Activated naive CD8-positive, alpha-beta T cell (primary cell): Measurements from ENCODE around the gene SMOC1.
"Not testable (repeated sequence)": the region's sequence is repeated elsewhere in the genome, so short reads cannot be mapped to it uniquely, and the experiment has no call there.

Experiments
- H3K27ac Mint-ChIP-seq: one replicate; pipeline ENCODE4 v1.8.0; 2021; ENCODE audit warnings: mixed read lengths
- H3K27me3 Mint-ChIP-seq: one replicate; pipeline ENCODE4 v1.8.0; 2021; ENCODE audit warnings: mixed read lengths
- H3K36me3 Mint-ChIP-seq: one replicate; pipeline ENCODE4 v1.8.0; 2021; ENCODE audit warnings: mixed read lengths
- H3K4me1 Mint-ChIP-seq: one replicate; pipeline ENCODE4 v1.8.0; 2021; ENCODE audit warnings: low read depth, mixed read lengths
- H3K4me3 Mint-ChIP-seq: one replicate; pipeline ENCODE4 v1.8.0; 2021; ENCODE audit warnings: mild to moderate bottlenecking, mixed read lengths
- H3K9me3 Mint-ChIP-seq: one replicate; pipeline ENCODE4 v1.8.0; 2021; ENCODE audit warnings: low read depth, mixed read lengths

Gene SMOC1

DNA sequence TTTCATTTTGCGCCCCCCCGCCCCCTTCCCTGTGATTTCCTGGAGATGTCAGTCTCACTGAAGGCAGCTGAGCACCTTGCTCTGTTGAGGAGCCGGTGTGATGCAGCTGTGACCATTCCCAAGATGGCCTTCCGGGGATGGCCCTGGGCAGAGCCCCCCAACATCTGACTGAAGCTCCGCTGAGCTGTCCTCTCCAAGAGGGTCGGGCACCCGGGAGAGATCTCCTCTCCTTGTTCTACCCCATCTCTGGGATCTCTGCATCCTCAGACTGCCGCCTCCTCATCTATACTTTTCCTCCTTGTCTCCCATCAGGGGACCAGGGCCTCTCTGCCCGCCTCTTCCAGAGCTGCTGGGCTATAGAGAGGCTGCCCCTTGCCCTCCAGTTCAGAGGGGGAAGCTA, 965 bp upstream of the SMOC1 start:
- H3K27me3 Mint-ChIP-seq, result peaks cover 25% of the 10 kb centered on the region
- H3K9me3 Mint-ChIP-seq, result no peaks in the 10 kb centered on the region
- peaks cover 1% of the 10 kb centered on the region for H3K4me1 Mint-ChIP-seq
- H3K27ac Mint-ChIP-seq, result no peak overlapping the region
- no peaks in the 10 kb centered on the region for H3K36me3 Mint-ChIP-seq
- H3K4me3 Mint-ChIP-seq, result no peak overlapping the region

DNA sequence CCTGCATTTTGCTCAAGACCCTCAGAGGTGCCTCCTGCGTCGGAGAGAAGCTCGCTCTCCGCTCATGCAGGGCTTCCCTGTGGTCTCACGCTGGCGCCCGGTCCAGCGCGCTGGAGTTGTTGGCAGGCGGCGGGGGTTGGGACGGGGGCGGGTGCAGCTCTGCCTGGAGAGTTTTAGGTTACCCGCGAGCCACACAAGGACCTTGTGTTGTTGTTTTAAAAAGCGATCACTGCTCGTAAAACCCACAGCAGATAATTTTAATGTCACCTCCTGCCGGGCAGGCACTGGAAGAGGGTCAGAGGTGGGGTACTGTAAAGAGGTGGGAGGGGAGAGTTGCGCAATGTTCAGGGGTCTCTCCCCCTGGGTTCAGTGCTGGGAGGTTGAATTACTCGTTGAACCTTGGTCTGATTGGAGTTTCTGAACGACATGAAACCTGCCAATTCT, 850 bp downstream of the SMOC1 start:
- H3K4me1 Mint-ChIP-seq, result peaks cover 1% of the 10 kb centered on the region
- H3K9me3 Mint-ChIP-seq, result no peaks in the 10 kb centered on the region
- H3K4me3 Mint-ChIP-seq, result no peak overlapping the region
- no peaks in the 10 kb centered on the region for H3K36me3 Mint-ChIP-seq
- peaks cover 33% of the 10 kb centered on the region for H3K27me3 Mint-ChIP-seq
- no peak overlapping the region for H3K27ac Mint-ChIP-seq

- H3K36me3 Mint-ChIP-seq, result no peaks in the 10 kb centered on the region
- no peaks in the 10 kb centered on the region for H3K9me3 Mint-ChIP-seq
- no peak overlapping the region for H3K27ac Mint-ChIP-seq
- H3K4me1 Mint-ChIP-seq, result peaks cover 1% of the 10 kb centered on the region
- no peak overlapping the region for H3K4me3 Mint-ChIP-seq
- peaks cover 32% of the 10 kb centered on the region for H3K27me3 Mint-ChIP-seq
These were observed 1.7 kb downstream of the SMOC1 start for GRCh38 chr14:69880893-69881292.

DNA sequence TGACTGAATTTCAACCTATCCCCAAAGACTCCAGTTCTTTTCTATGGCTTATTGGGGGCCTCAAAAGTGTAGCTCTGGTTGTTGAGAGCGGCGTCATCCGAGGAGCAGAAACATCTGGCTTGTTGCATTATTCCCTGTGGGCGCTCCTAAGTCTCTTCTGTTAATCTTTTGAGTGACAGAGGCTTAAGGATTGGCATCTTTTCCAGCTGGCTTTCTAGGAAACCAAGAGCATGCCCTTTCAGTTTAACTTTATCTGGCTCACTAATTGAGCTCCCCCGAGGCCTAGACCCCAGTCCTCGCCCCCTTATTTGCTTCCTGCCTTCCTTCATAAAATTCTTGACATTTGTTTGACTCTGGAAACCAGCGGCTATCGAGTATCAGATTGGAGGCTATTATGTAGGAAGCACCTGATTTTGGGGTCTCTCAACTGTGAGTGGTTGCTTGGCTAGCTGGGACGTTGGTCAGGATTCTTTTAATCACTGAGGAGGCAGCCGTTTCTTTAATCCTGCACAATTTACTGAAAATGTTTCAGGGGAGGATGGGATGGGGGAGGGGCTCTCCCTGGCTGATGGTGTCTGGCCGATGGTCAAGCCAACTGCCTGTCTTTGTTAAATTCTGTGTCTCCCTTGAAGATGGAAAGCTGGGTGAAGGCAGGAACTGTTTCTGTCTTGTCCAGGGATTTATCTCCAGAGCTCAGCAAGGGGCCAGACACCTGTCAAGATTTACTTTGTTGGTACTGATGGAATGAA, 3.1 kb downstream of the SMOC1 start:
- no peaks in the 10 kb centered on the region for H3K36me3 Mint-ChIP-seq
- H3K9me3 Mint-ChIP-seq, result no peaks in the 10 kb centered on the region
- no peak overlapping the region for H3K4me3 Mint-ChIP-seq
- peaks cover 35% of the 10 kb centered on the region for H3K27me3 Mint-ChIP-seq
- H3K4me1 Mint-ChIP-seq, result peaks cover 1% of the 10 kb centered on the region
- no peak overlapping the region for H3K27ac Mint-ChIP-seq

GRCh38 chr14:69882915-69883314, 3.7 kb downstream of the SMOC1 start:
- no peaks in the 10 kb centered on the region for H3K9me3 Mint-ChIP-seq
- no peaks in the 10 kb centered on the region for H3K36me3 Mint-ChIP-seq
- no peak overlapping the region for H3K4me3 Mint-ChIP-seq
- H3K27me3 Mint-ChIP-seq, result peaks cover 29% of the 10 kb centered on the region
- peaks cover 1% of the 10 kb centered on the region for H3K4me1 Mint-ChIP-seq
- no peak overlapping the region for H3K27ac Mint-ChIP-seq

GRCh38 chr14:69886453-69887242, 7.4 kb downstream of the SMOC1 start:
- no peak overlapping the region for H3K27ac Mint-ChIP-seq
- peaks cover 20% of the 10 kb centered on the region for H3K27me3 Mint-ChIP-seq
- no peaks in the 10 kb centered on the region for H3K4me1 Mint-ChIP-seq
- no peaks in the 10 kb centered on the region for H3K36me3 Mint-ChIP-seq
- no peaks in the 10 kb centered on the region for H3K9me3 Mint-ChIP-seq
- no peak overlapping the region for H3K4me3 Mint-ChIP-seq

GRCh38 chr14:69887740-69888657, 8.8 kb downstream of the SMOC1 start:
- no peak overlapping the region for H3K27ac Mint-ChIP-seq
- H3K9me3 Mint-ChIP-seq, result no peaks in the 10 kb centered on the region
- H3K36me3 Mint-ChIP-seq, result no peaks in the 10 kb centered on the region
- H3K4me1 Mint-ChIP-seq, result no peaks in the 10 kb centered on the region
- peaks cover 18% of the 10 kb centered on the region for H3K27me3 Mint-ChIP-seq
- H3K4me3 Mint-ChIP-seq, result no peak overlapping the region

DNA sequence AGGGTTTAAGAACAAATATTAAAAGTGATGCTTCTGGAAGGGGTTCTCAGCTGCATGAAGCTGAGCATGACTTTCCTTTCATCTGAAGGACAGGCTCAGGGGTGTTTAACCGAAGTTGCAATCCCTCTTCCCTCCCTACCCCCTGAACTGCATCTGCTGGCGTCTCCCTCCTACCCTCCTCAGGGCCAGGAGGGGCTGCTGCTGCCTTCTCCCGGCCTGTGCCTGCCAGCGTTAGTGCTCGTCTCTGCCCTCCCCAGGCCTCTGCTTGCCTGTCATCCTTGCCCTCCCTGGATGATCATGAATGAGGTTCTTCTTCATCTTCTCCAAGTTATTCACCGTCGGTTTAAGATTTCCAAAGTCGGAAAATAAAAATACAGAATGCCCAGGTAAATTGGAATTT, 12.2 kb downstream of the SMOC1 start:
- H3K9me3 Mint-ChIP-seq, result no peaks in the 10 kb centered on the region
- no peak overlapping the region for H3K4me3 Mint-ChIP-seq
- H3K4me1 Mint-ChIP-seq, result no peaks in the 10 kb centered on the region
- peaks cover 23% of the 10 kb centered on the region for H3K27me3 Mint-ChIP-seq
- no peaks in the 10 kb centered on the region for H3K36me3 Mint-ChIP-seq
- no peak overlapping the region for H3K27ac Mint-ChIP-seq

GRCh38 chr14:69895109-69895508, 15.9 kb downstream of the SMOC1 start:
- H3K9me3 Mint-ChIP-seq, result peaks cover 16% of the 10 kb centered on the region
- no peaks in the 10 kb centered on the region for H3K36me3 Mint-ChIP-seq
- no peak overlapping the region for H3K4me3 Mint-ChIP-seq
- no peaks in the 10 kb centered on the region for H3K4me1 Mint-ChIP-seq
- no peak overlapping the region for H3K27ac Mint-ChIP-seq
- peaks cover 19% of the 10 kb centered on the region for H3K27me3 Mint-ChIP-seq

GRCh38 chr14:69896080-69896479, 16.9 kb downstream of the SMOC1 start:
- H3K27ac Mint-ChIP-seq, result no peak overlapping the region
- no peaks in the 10 kb centered on the region for H3K36me3 Mint-ChIP-seq
- H3K4me3 Mint-ChIP-seq, result no peak overlapping the region
- H3K27me3 Mint-ChIP-seq, result peaks cover 20% of the 10 kb centered on the region
- H3K9me3 Mint-ChIP-seq, result peaks cover 16% of the 10 kb centered on the region
- H3K4me1 Mint-ChIP-seq, result no peaks in the 10 kb centered on the region

DNA sequence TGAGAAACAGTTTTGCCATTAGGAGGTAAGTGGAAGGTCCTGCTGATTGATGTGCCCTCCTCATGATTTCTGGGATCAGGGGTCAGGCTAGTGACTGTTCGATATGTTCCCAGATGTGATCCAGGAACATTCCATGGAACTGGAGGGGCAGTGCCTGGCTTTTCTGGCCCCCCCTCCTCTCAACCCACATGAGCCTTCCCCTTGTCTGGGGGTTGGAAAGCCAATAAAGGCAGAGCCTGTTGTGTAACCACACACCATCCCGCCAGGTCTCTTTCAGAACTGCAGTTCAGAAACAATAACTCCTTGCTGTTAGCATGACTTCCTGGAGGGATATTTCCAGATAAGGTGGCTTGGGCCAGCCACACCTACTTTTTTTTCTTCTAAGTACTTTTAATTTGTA, 17.8 kb downstream of the SMOC1 start:
- no peaks in the 10 kb centered on the region for H3K36me3 Mint-ChIP-seq
- no peak overlapping the region for H3K4me3 Mint-ChIP-seq
- H3K9me3 Mint-ChIP-seq, result peaks cover 16% of the 10 kb centered on the region
- no peaks in the 10 kb centered on the region for H3K4me1 Mint-ChIP-seq
- peaks cover 20% of the 10 kb centered on the region for H3K27me3 Mint-ChIP-seq
- no peak overlapping the region for H3K27ac Mint-ChIP-seq

DNA sequence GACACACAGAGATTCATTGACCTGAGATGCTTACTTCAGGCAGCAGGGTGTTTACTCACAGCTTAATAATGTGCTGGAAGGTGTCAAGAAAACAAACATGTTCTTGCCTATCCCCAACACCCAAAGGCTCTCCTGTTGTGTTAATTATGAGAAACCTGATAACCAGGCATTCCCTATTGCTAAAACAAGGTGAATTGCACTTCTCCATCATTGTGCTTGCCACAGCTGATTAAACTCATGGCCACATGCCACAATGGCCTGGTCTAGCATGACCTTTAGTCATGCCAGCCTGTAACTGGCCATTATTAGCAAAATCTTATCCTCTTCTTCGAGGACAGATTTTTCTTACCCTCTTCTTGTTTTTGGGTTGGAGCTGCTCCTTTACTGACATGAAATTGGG, 21.4 kb downstream of the SMOC1 start:
- no peaks in the 10 kb centered on the region for H3K4me1 Mint-ChIP-seq
- H3K27ac Mint-ChIP-seq, result no peak overlapping the region
- H3K36me3 Mint-ChIP-seq, result no peaks in the 10 kb centered on the region
- peaks cover 9% of the 10 kb centered on the region for H3K27me3 Mint-ChIP-seq
- H3K4me3 Mint-ChIP-seq, result no peak overlapping the region
- peaks cover 16% of the 10 kb centered on the region for H3K9me3 Mint-ChIP-seq

GRCh38 chr14:69901113-69901951, 22.1 kb downstream of the SMOC1 start:
- Mint-ChIP-seq H3K9me3 (peaks cover 16% of the 10 kb centered on the region), H3K4me3 (no peak overlapping the region), H3K36me3 (no peaks in the 10 kb centered on the region), H3K27ac (no peak overlapping the region), H3K27me3 (peaks cover 3% of the 10 kb centered on the region), H3K4me1 (no peaks in the 10 kb centered on the region)

GRCh38 chr14:69903046-69903445, 23.8 kb downstream of the SMOC1 start:
- H3K27ac Mint-ChIP-seq, H3K27me3 Mint-ChIP-seq, H3K4me3 Mint-ChIP-seq, H3K36me3 Mint-ChIP-seq, H3K4me1 Mint-ChIP-seq, H3K9me3 Mint-ChIP-seq: not testable (repeated sequence)
